Cardiac muscle cell (in vitro differentiated cells and primary cell): ENCODE data around the gene NEK7. TPM values are rescaled to one million over a fixed set of nuclear protein-coding genes. Genes with fewer than 3 reads are reported as not detected.

ENCODE experiments used
- DNase-seq, 2 donors: peaks; one replicate each; pipeline versions ENCODE4 v3.0.0 to v3.0.0-alpha.2; 2010 to 2017; ENCODE audit warnings: low read depth in 1 of 2, low spot score in 1 of 2
- H3K27ac ChIP-seq: fragments of 200-600 bp; sonication (generic); 2 replicates; pipeline ENCODE4 v1.5.1; 2016
- H3K27me3 ChIP-seq: fragments of 200-600 bp; sonication (generic); 2 replicates; pipeline ENCODE4 v1.6.0; 2016; ENCODE audit warnings: control low read depth
- H3K36me3 ChIP-seq: fragments of 200-600 bp; sonication (generic); 2 replicates; pipeline ENCODE4 v1.5.1; 2016; ENCODE audit warnings: control low read depth
- H3K4me1 ChIP-seq: fragments of 200-600 bp; sonication (generic); 2 replicates; pipeline ENCODE4 v1.8.1; 2017; ENCODE audit warnings: low read depth, mild to moderate bottlenecking, mixed run types
- H3K4me3 ChIP-seq: fragments of 200-600 bp; sonication (generic); 2 replicates; pipeline ENCODE4 v1.5.1; 2016; ENCODE audit warnings: mild to moderate bottlenecking
- H3K9me3 ChIP-seq: fragments of 200-600 bp; sonication (generic); 2 replicates; pipeline ENCODE4 v1.5.1; 2017; ENCODE audit warnings: low read depth, mild to moderate bottlenecking, control low read depth
- CTCF ChIP-seq: IDR thresholded peaks from 2 replicates; pipeline ENCODE4 v1.5.1; 2012; ENCODE audit warnings: low read depth, mild to moderate bottlenecking, low read length
- polyA plus RNA-seq: library from polyadenylated mRNA; unstranded; fragments of >200 nt; fragmentation: Nextera tagmentation; extraction: Ambion mirVana; gene quantifications from 2 replicates; pipeline ENCODE4 v1.2.1, GENCODE V29; 2016
- total RNA-seq: library from RNA; depleted of rRNA; stranded (reverse); fragments of >200 nt; gene quantifications from 2 replicates; pipeline ENCODE4 v1.2.3, GENCODE V29; 2016

Gene NEK7
- total and polyA plus RNA-seq, 2 experiments from 2014 or later, result 46.1 to 63.1 TPM

GRCh38 chr1:198370996-198371395, 214.2 kb downstream of the NEK7 start:
- no peaks in the 10 kb centered on the region for H3K4me1 ChIP-seq
- no peaks in the 10 kb centered on the region for H3K36me3 ChIP-seq
- DNase-seq, result no peak
- H3K4me3 ChIP-seq, result no peak overlapping the region
- H3K27ac ChIP-seq, result no peak overlapping the region
- no peaks in the 10 kb centered on the region for H3K27me3 ChIP-seq
- H3K9me3 ChIP-seq, result no peaks in the 10 kb centered on the region
- no peak for TF ChIP-seq CTCF

Other genes starting within 250 kb of the NEK7 start
- gene LHX9, start 239.6 kb upstream of the NEK7 start, total RNA-seq, result 0.04 TPM in 1 of 2 replicates, not detected in the other
- 0.02 TPM in 1 of 2 replicates, not detected in the other for gene LHX9, start 239.6 kb upstream of the NEK7 start, polyA plus RNA-seq